ENCODE measurements around the gene COX4I1.

Gene COX4I1

GRCh38 chr16:85781695-85782370 is 17.7 kb upstream of the COX4I1 start:
- Mint-ChIP-seq H3K4me1 (peaks cover 15% of the 10 kb centered on the region), H3K9me3 (no peaks in the 10 kb centered on the region), H3K4me3 (no peak overlapping the region), H3K27me3 (no peaks in the 10 kb centered on the region), H3K27ac (no peak overlapping the region)
- ATAC-seq, result no peak
- DNase-seq, result no peak

DNA sequence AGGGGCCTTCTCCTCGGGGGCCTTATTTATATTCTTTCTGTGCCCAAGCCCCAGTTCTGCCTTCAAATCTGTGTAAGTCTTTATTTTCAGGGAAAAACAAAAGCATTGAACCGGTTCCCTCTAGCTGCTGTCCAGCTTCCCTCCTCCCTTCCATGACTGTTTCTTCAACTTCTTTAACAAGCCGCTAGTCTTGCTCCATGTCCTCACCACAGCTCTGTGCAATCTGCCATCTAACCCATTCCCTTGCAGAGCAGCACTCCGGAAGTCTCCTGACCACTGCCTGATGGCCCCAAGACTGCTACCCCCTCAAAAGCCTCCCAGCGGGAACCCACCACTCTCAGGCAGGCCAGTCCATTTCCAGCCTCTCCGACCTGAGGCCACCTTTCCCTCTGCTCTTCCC is 17.0 kb upstream of the COX4I1 start:
- no peak overlapping the region for H3K4me3 Mint-ChIP-seq
- H3K4me1 Mint-ChIP-seq, result peaks cover 15% of the 10 kb centered on the region
- ATAC-seq, result no peak
- peak overlapping the region in 1 of 2 donors; percentile 58 for H3K27ac Mint-ChIP-seq
- no peak for DNase-seq
- no peaks in the 10 kb centered on the region for H3K9me3 Mint-ChIP-seq
- H3K27me3 Mint-ChIP-seq, result no peaks in the 10 kb centered on the region

- peaks cover 15% of the 10 kb centered on the region for H3K4me1 Mint-ChIP-seq
- ATAC-seq, result no peak
- no peaks in the 10 kb centered on the region for H3K27me3 Mint-ChIP-seq
- H3K4me3 Mint-ChIP-seq, result no peak overlapping the region
- no peaks in the 10 kb centered on the region for H3K9me3 Mint-ChIP-seq
- no peak overlapping the region for H3K27ac Mint-ChIP-seq
- no peak for DNase-seq
Observed at GRCh38 chr16:85783441-85783840, 16.1 kb upstream of the COX4I1 start.

GRCh38 chr16:85784813-85785212 is 14.7 kb upstream of the COX4I1 start:
- Mint-ChIP-seq H3K4me1 (peaks cover 6% of the 10 kb centered on the region), H3K4me3 (no peak overlapping the region), H3K9me3 (no peaks in the 10 kb centered on the region), H3K27ac (no peak overlapping the region), H3K27me3 (no peaks in the 10 kb centered on the region)
- DNase-seq, result no peak
- ATAC-seq, result no peak

- Mint-ChIP-seq H3K27ac (no peak overlapping the region), H3K9me3 (no peaks in the 10 kb centered on the region), H3K4me1 (peaks cover 14% of the 10 kb centered on the region), H3K4me3 (no peak overlapping the region), H3K27me3 (no peaks in the 10 kb centered on the region)
- ATAC-seq, result no peak
- no peak for DNase-seq
Observed at GRCh38 chr16:85785927-85786326, 13.6 kb upstream of the COX4I1 start.

GRCh38 chr16:85788819-85789218 is 10.7 kb upstream of the COX4I1 start:
- Mint-ChIP-seq H3K4me1 (peaks cover 36% of the 10 kb centered on the region), H3K27me3 (no peaks in the 10 kb centered on the region), H3K27ac (no peak overlapping the region), H3K4me3 (no peak overlapping the region), H3K9me3 (no peaks in the 10 kb centered on the region)
- no peak for ATAC-seq
- DNase-seq, result no peak

GRCh38 chr16:85789773-85790172 is 9.7 kb upstream of the COX4I1 start:
- peaks cover 36% of the 10 kb centered on the region for H3K4me1 Mint-ChIP-seq
- DNase-seq, result no peak
- no peaks in the 10 kb centered on the region for H3K9me3 Mint-ChIP-seq
- H3K27me3 Mint-ChIP-seq, result no peaks in the 10 kb centered on the region
- no peak for ATAC-seq
- no peak overlapping the region for H3K4me3 Mint-ChIP-seq
- H3K27ac Mint-ChIP-seq, result no peak overlapping the region

DNA sequence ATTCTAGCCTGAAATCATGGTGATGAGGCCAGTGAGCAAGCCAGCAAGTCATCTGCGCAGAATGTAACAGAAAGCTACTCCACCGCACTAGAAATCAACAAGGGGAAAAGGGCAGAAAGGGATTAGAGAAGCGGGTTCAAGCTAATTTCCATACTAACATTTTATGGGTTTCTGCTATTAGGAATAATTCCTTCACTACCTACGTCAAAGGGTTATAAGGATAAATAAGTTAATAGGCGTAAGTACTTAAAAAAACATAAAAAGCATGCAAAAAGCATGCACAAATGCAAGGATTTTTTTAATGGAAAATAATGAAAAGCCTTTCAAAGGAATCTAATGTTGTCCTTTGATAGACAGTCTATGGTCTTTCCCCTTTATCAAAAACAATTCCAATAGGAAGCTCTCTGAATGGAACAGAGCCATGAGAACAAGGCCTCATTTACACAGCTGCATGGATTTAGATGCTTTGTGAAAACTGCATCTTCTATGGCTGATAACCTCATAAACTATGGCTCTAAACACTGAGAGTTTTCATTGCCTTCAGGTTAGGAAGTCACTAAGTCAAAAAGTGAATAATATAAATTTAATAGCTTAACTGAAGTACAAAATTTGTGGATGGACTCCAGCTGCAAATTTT is 5.7 kb upstream of the COX4I1 start:
- Mint-ChIP-seq H3K9me3 (no peaks in the 10 kb centered on the region), H3K27me3 (no peaks in the 10 kb centered on the region), H3K27ac (peak overlapping the region in 1 of 2 donors; percentile 39), H3K4me1 (peaks cover 69% of the 10 kb centered on the region), H3K4me3 (no peak overlapping the region)
- no peak for DNase-seq
- no peak for ATAC-seq

GRCh38 chr16:85794696-85795095 is 4.8 kb upstream of the COX4I1 start:
- H3K27ac Mint-ChIP-seq, result peak overlapping the region; percentile 14 to 24
- no peak overlapping the region for H3K4me3 Mint-ChIP-seq
- H3K4me1 Mint-ChIP-seq, result peaks cover 67% of the 10 kb centered on the region
- no peaks in the 10 kb centered on the region for H3K27me3 Mint-ChIP-seq
- ATAC-seq (no peak), DNase-seq (no peak)
- no peaks in the 10 kb centered on the region for H3K9me3 Mint-ChIP-seq

- Mint-ChIP-seq H3K4me3 (no peak overlapping the region), H3K9me3 (no peaks in the 10 kb centered on the region), H3K27me3 (no peaks in the 10 kb centered on the region), H3K4me1 (peaks cover 66% of the 10 kb centered on the region), H3K27ac (peak overlapping the region in 1 of 2 donors; percentile 10)
- no peak for DNase-seq
- ATAC-seq, result no peak
Observed at GRCh38 chr16:85796152-85796551, 3.3 kb upstream of the COX4I1 start.

DNA sequence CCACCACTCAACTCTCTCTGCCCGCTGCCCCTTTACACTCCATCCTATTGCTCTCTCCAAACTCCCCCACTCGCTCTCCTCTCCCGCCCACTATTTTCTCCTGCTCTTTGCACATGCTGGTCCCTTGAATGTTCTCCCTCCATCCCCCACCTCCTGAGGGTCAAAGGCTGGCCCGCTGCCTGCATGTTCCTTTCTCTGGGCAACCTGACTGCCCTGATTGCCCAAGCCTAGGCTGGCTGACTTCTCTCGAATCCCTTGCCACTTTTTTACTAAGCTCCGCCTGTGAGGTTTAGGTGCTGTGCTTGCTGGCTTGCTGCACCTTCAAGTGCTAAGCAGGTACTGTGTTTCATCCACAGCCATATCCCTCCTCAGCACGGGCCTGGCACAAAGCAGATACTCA is 2.9 kb upstream of the COX4I1 start:
- ATAC-seq (no peak), DNase-seq (no peak)
- peaks cover 66% of the 10 kb centered on the region for H3K4me1 Mint-ChIP-seq
- no peaks in the 10 kb centered on the region for H3K27me3 Mint-ChIP-seq
- H3K4me3 Mint-ChIP-seq, result no peak overlapping the region
- H3K9me3 Mint-ChIP-seq, result no peaks in the 10 kb centered on the region
- H3K27ac Mint-ChIP-seq, result peak overlapping the region in 1 of 2 donors; percentile 10

GRCh38 chr16:85798283-85798776 is 1.2 kb upstream of the COX4I1 start:
- Mint-ChIP-seq H3K4me3 (peak overlapping the region; percentile 89 to 96), H3K9me3 (no peaks in the 10 kb centered on the region), H3K27me3 (no peaks in the 10 kb centered on the region), H3K4me1 (peaks cover 66% of the 10 kb centered on the region), H3K27ac (peak overlapping the region; percentile 13 to 80)
- no peak for ATAC-seq
- DNase-seq, result no peak

GRCh38 chr16:85798901-85799496 is 496 bp upstream of the COX4I1 start:
- Mint-ChIP-seq H3K9me3 (no peaks in the 10 kb centered on the region), H3K4me1 (peaks cover 69% of the 10 kb centered on the region), H3K27ac (peak overlapping the region; percentile 98 to 99), H3K4me3 (peak overlapping the region; percentile 93 to 96), H3K27me3 (no peaks in the 10 kb centered on the region)
- DNase-seq (peak; percentile 40), ATAC-seq (peak; percentile 58)

DNA sequence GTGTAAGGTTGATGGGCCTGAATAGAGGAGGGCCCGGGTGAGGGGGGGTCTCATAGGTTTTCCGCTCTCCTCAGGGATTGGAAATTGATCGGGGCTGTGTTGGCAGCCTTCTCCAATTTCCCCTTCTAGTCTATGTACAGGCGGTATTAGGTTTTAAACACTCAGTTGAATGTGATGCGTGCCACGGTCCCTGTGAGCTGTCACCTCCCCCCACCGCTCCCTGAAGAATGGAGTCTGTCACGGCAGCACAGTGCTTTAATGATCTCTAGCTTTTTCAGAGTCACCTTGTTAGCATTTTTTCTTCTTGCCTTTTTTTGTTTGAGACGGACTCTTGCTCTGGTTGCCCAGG is 800 bp downstream of the COX4I1 start:
- H3K4me1 Mint-ChIP-seq, result peaks cover 64% of the 10 kb centered on the region
- peak overlapping the region; percentile 92 to 99 for H3K27ac Mint-ChIP-seq
- H3K9me3 Mint-ChIP-seq, result no peaks in the 10 kb centered on the region
- H3K4me3 Mint-ChIP-seq, result peak overlapping the region; percentile 88 to 92
- ATAC-seq (peak; percentile 40), DNase-seq (no peak)
- no peaks in the 10 kb centered on the region for H3K27me3 Mint-ChIP-seq

DNA sequence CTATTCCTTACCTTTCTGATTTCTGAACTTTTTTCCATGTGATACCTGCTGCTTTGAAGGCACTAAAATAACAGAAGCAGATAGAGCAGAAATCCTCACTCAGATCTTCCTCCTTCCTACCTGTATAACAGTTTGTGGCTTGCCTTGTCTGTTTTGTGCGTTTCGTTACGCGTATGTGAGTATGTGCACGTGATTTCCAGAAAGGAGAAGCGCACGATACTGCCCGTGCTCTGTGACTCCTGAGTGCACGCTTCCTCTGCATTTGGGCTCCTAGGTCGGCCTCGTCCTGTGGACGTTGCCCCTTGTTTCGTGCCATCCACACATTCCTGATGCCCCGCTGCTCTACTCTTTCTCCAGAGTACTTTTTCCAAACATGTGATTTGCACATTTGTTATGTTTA is 4.1 kb downstream of the COX4I1 start:
- ATAC-seq (no peak), DNase-seq (no peak)
- Mint-ChIP-seq H3K4me1 (peaks cover 40% of the 10 kb centered on the region), H3K27me3 (no peaks in the 10 kb centered on the region), H3K9me3 (no peaks in the 10 kb centered on the region), H3K4me3 (no peak overlapping the region), H3K27ac (peak overlapping the region in 1 of 2 donors; percentile 55)

DNA sequence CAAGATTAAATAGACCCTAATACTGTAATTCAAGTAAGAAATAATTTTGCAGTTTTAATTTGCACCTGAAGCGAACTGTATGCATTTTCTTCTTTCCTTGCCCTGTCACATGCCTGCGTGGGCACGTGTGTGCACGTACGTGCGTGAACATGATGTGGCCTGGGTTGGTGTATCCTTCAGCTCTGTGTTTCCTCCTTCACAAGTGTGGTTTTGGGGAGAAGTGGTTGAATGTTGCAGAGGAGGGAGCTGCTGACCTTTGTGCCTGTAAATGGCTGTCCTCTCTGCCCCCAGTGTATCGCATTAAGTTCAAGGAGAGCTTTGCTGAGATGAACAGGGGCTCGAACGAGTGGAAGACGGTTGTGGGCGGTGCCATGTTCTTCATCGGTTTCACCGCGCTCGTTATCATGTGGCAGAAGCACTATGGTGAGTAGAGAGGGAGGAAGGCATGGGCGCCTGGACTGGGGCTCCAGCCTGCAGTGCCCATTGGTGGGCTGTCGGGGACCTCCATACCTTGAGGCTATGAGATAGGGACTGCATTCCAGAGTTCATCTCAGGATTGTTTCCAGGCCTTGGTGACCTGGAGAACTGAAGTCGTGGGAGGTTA is 6.0 kb downstream of the COX4I1 start:
- H3K4me1 Mint-ChIP-seq, result peaks cover 35% of the 10 kb centered on the region
- no peak for DNase-seq
- H3K4me3 Mint-ChIP-seq, result no peak overlapping the region
- peaks cover 3% of the 10 kb centered on the region for H3K27me3 Mint-ChIP-seq
- no peak for ATAC-seq
- no peaks in the 10 kb centered on the region for H3K9me3 Mint-ChIP-seq
- no peak overlapping the region for H3K27ac Mint-ChIP-seq

Measured in stimulated activated naive CD8-positive, alpha-beta T cell treated with anti-CD3 and anti-CD28 coated beads, Interleukin-15, amount 100 ng/mL, for 72 hours (primary cell).